Osteocyte (in vitro differentiated cells): ENCODE results near the gene MYL7. TPM values are rescaled to one million over a fixed set of nuclear protein-coding genes. Genes with fewer than 3 reads are reported as not detected.

ENCODE experiments used
- DNase-seq: peaks from one replicate; pipeline ENCODE4 v3.0.0; 2021; ENCODE audit warnings: mixed read lengths; ENCODE audit not compliant: unreplicated experiment; ENCODE audit errors: extremely low spot score
- H3K27ac Mint-ChIP-seq: one replicate; pipeline ENCODE4 v1.8.0; 2021; ENCODE audit warnings: mild to moderate bottlenecking, mixed read lengths; ENCODE audit not compliant: unreplicated experiment
- H3K27me3 Mint-ChIP-seq: one replicate; pipeline ENCODE4 v1.8.0; 2021; ENCODE audit warnings: mixed read lengths; ENCODE audit not compliant: unreplicated experiment
- H3K36me3 Mint-ChIP-seq: one replicate; pipeline ENCODE4 v1.8.0; 2021; ENCODE audit warnings: mixed read lengths; ENCODE audit not compliant: unreplicated experiment
- H3K4me1 Mint-ChIP-seq: one replicate; pipeline ENCODE4 v1.8.0; 2021; ENCODE audit warnings: mixed read lengths; ENCODE audit not compliant: unreplicated experiment
- H3K4me3 Mint-ChIP-seq: one replicate; pipeline ENCODE4 v1.8.0; 2021; ENCODE audit warnings: mild to moderate bottlenecking, moderate library complexity, mixed read lengths; ENCODE audit not compliant: unreplicated experiment
- H3K9me3 Mint-ChIP-seq: one replicate; pipeline ENCODE4 v1.8.0; 2021; ENCODE audit warnings: mixed read lengths; ENCODE audit not compliant: unreplicated experiment
- CTCF ChIP-seq: fragments of 200-600 bp; sonication (generic); IDR thresholded peaks from 2 replicates; pipeline ENCODE4 v1.5.0; 2021; ENCODE audit warnings: antibody characterized with exemption, mild to moderate bottlenecking, moderate library complexity
- total RNA-seq: library from RNA; stranded (reverse); gene quantifications from 2 replicates; pipeline ENCODE4 v1.2.1, GENCODE V29; 2021

The MYL7 gene
- total RNA-seq, 1 donor from 2014 or later = not detected

GRCh38 chr7:44112997-44113763 lies 28.0 kb downstream of the MYL7 start:
- no peaks in the 10 kb centered on the region for H3K9me3 Mint-ChIP-seq
- H3K4me1 Mint-ChIP-seq = peaks cover 13% of the 10 kb centered on the region
- no peak for TF ChIP-seq CTCF
- H3K4me3 Mint-ChIP-seq = no peak overlapping the region
- H3K27me3 Mint-ChIP-seq = no peaks in the 10 kb centered on the region
- DNase-seq = no peak
- H3K36me3 Mint-ChIP-seq = peaks cover 23% of the 10 kb centered on the region
- no peak overlapping the region for H3K27ac Mint-ChIP-seq

DNA sequence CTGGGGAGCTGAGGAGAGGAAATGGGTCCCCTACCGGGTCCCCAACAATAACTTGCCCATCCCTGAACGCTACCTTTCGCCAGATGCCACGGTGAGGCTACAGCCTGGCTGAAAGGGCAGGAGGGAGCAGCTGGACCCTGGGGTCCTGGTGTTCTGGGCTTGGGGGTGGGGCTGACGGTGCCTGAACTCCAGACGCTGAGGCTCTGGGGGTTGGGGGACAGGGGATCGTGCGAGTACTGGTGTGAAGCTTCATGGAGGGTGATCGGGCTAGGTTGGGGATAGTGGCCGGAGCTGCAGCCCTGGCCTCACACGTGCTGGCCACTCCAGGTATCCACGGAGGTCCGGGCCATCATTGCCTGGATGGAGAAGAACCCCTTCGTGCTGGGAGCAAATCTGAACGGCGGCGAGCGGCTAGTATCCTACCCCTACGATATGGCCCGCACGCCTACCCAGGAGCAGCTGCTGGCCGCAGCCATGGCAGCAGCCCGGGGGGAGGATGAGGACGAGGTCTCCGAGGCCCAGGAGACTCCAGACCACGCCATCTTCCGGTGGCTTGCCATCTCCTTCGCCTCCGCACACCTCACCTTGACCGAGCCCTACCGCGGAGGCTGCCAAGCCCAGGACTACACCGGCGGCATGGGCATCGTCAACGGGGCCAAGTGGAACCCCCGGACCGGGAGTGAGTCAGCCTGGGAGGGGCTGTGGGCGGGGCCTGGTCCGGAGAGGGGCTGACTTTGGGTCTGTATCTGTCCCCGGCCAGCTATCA lies 28.7 kb downstream of the MYL7 start:
- H3K27ac Mint-ChIP-seq = no peak overlapping the region
- H3K9me3 Mint-ChIP-seq = no peaks in the 10 kb centered on the region

DNA sequence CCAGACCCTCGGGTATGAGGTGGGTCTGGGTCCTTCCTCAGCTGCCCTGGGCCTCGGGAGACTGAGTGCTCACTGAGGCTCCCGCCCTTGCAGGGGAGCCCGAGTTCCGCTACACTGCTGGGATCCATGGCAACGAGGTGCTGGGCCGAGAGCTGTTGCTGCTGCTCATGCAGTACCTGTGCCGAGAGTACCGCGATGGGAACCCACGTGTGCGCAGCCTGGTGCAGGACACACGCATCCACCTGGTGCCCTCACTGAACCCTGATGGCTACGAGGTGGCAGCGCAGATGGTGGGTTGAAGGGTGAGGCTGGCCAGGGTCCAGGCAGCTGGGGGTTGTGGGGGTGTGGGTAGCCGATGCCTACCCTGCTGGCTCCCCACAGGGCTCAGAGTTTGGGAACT lies 29.4 kb downstream of the MYL7 start:
- no peaks in the 10 kb centered on the region for H3K9me3 Mint-ChIP-seq
- peaks cover 19% of the 10 kb centered on the region for H3K4me1 Mint-ChIP-seq
- H3K27me3 Mint-ChIP-seq = no peaks in the 10 kb centered on the region
- no peak for DNase-seq
- no peak for TF ChIP-seq CTCF
- H3K36me3 Mint-ChIP-seq = peaks cover 21% of the 10 kb centered on the region
- H3K4me3 Mint-ChIP-seq = no peak overlapping the region
- H3K27ac Mint-ChIP-seq = no peak overlapping the region

More for the DNA sequence above, 28.7 kb downstream of the MYL7 start:
- Mint-ChIP-seq H3K27me3 (no peaks in the 10 kb centered on the region), H3K36me3 (peaks cover 21% of the 10 kb centered on the region), H3K4me1 (peaks cover 13% of the 10 kb centered on the region), H3K4me3 (no peak overlapping the region)
- no peak for DNase-seq
- no peak for TF ChIP-seq CTCF

- no peak for TF ChIP-seq CTCF
- H3K27ac Mint-ChIP-seq = no peak overlapping the region
- peaks cover 24% of the 10 kb centered on the region for H3K4me1 Mint-ChIP-seq
- H3K9me3 Mint-ChIP-seq = no peaks in the 10 kb centered on the region
- peaks cover 26% of the 10 kb centered on the region for H3K36me3 Mint-ChIP-seq
- H3K27me3 Mint-ChIP-seq = no peaks in the 10 kb centered on the region
- H3K4me3 Mint-ChIP-seq = no peak overlapping the region
- no peak for DNase-seq
These were observed 30.2 kb downstream of the MYL7 start for GRCh38 chr7:44110719-44111635.
